NCI-H510A treated with DMSO at 0.1 percent for 48 hours (cell line): ENCODE measurements around the gene APOLD1.

Experiments
- DNase-seq: peaks from one replicate; lab custom pipeline; 2025; lab: John Stamatoyannopoulos, UW

Gene APOLD1

GRCh38 chr12:12839873-12840579 is 54.6 kb downstream of the APOLD1 start:
- DNase-seq = no peak

GRCh38 chr12:12840580-12840899 is 55.1 kb downstream of the APOLD1 start:
- no peak for DNase-seq
